OCI-LY7 (cell line): ENCODE data around the gene PPIL3. TPM values are rescaled to one million over a fixed set of nuclear protein-coding genes. Genes with fewer than 3 reads are reported as not detected.
A peak's percentile ranks its signal among the peaks of the same experiment; 100 is the strongest.

Source experiments
- small RNA-seq: library from RNA; depleted of rRNA; stranded (forward); fragments of <200 nt; gene quantifications from one replicate; pipeline ENCODE3, GENCODE V24; 2014
- total RNA-seq, 2 experiments: library from RNA; depleted of rRNA in 1 of 2; stranded (reverse); fragments of >200 nt in 1 of 2; shearing (Covaris generic) in 1 of 2; gene quantifications; 2 replicates each; pipeline ENCODE4 v1.2.3, GENCODE V29; 2014 to 2022

Gene PPIL3
- total RNA-seq, 2 experiments from 2014 or later, result 49.4 to 75.0 TPM

Small RNA genes within 50 kb of the gene (small RNA-seq; reads per million reads assigned to genes)
- gene RF00019, result not detected
- 0.16 reads per million for gene RNA5SP115
- gene RNU6-312P, result not detected
- 0.63 reads per million, percentile 20 among the genes with 10 or more reads in this experiment for gene RNU6-31P
- not detected for gene RNU6-762P

Other genes with a start within 250 kb of the PPIL3 start
- 177 and 180 TPM in 2 replicates for gene BZW1, start 77.2 kb downstream of the PPIL3 start, total RNA-seq (2014; rRNA removed; shearing (Covaris generic))
- 171 and 183 TPM in 2 replicates for gene BZW1, start 77.2 kb downstream of the PPIL3 start, total RNA-seq (2022)
- gene CLK1, start 24.4 kb downstream of the PPIL3 start, total RNA-seq (2014; rRNA removed; shearing (Covaris generic)), result 74.9 and 80.1 TPM in 2 replicates
- gene CLK1, start 24.4 kb downstream of the PPIL3 start, total RNA-seq (2022), result 104 and 110 TPM in 2 replicates
- 37.5 and 68.4 TPM in 2 replicates for gene NIF3L1, start 294 bp upstream of the PPIL3 start, total RNA-seq (2014; rRNA removed; shearing (Covaris generic))
- gene NIF3L1, start 294 bp upstream of the PPIL3 start, total RNA-seq (2022), result 57.4 and 60.4 TPM in 2 replicates
- gene ORC2, start 74.6 kb upstream of the PPIL3 start, total RNA-seq (2014; rRNA removed; shearing (Covaris generic)), result 14.9 and 28.6 TPM in 2 replicates
- gene ORC2, start 74.6 kb upstream of the PPIL3 start, total RNA-seq (2022), result 42.3 and 46.1 TPM in 2 replicates
- 8.6 and 8.8 TPM in 2 replicates for gene HYCC2, start 182.6 kb upstream of the PPIL3 start, total RNA-seq (2014; rRNA removed; shearing (Covaris generic))
- gene HYCC2, start 182.6 kb upstream of the PPIL3 start, total RNA-seq (2022), result 22.0 and 27.5 TPM in 2 replicates
- 90.5 and 134 TPM in 2 replicates for gene NDUFB3, start 182.9 kb upstream of the PPIL3 start, total RNA-seq (2014; rRNA removed; shearing (Covaris generic))
- gene NDUFB3, start 182.9 kb upstream of the PPIL3 start, total RNA-seq (2022), result 107 and 115 TPM in 2 replicates
- gene CFLAR, start 227.1 kb upstream of the PPIL3 start, total RNA-seq (2014; rRNA removed; shearing (Covaris generic)), result 42.8 and 55.8 TPM in 2 replicates
- gene CFLAR, start 227.1 kb upstream of the PPIL3 start, total RNA-seq (2022), result 82.5 and 91.9 TPM in 2 replicates